HFFc6 (cell line): ENCODE measurements around the gene LINC01488. TPM values are rescaled to one million over a fixed set of nuclear protein-coding genes. Genes with fewer than 3 reads are reported as not detected.

Source experiments
- DNase-seq: peaks from one replicate; pipeline ENCODE4 v3.0.0-alpha.2; 2018
- H3K27ac Mint-ChIP-seq: 2 replicates; pipeline ENCODE4 v1.8.0; 2020; ENCODE audit warnings: mild to moderate bottlenecking, mixed read lengths
- H3K27me3 Mint-ChIP-seq: 2 replicates; pipeline ENCODE4 v1.8.0; 2021; ENCODE audit warnings: mild to moderate bottlenecking, moderate library complexity, mixed read lengths; ENCODE audit not compliant: insufficient read depth
- H3K36me3 Mint-ChIP-seq: 2 replicates; pipeline ENCODE4 v1.8.0; 2021; ENCODE audit warnings: low read depth, mixed read lengths
- H3K4me1 Mint-ChIP-seq: 2 replicates; pipeline ENCODE4 v1.8.0; 2020; ENCODE audit warnings: low read depth, mixed read lengths
- H3K4me3 Mint-ChIP-seq: 2 replicates; pipeline ENCODE4 v1.8.0; 2020; ENCODE audit warnings: mild to moderate bottlenecking, moderate library complexity, mixed read lengths
- H3K9me3 Mint-ChIP-seq: 2 replicates; pipeline ENCODE4 v1.8.0; 2020; ENCODE audit warnings: mild to moderate bottlenecking, mixed read lengths
- CTCF ChIP-seq: fragments of 200-600 bp; sonication (generic); IDR thresholded peaks from 2 replicates; pipeline ENCODE4 v1.5.0; 2021; ENCODE audit warnings: antibody characterized with exemption, mild to moderate bottlenecking
- total RNA-seq, 6 experiments: library from RNA; stranded (reverse); fragmentation: NEBNext Ultra II Directional; extraction: Animal tissue kit (Norgen Biotek cat#: 25700); gene quantifications; 2 replicates in 1 of 6; 3 replicates in 5 of 6; pipeline ENCODE4 v1.2.3, GENCODE V29; 2021

Gene LINC01488
- total RNA-seq, 6 experiments from 2014 or later, result not detected

GRCh38 chr11:69471729-69472540, 9.5 kb upstream of the LINC01488 start:
- DNase-seq, result no peak
- Mint-ChIP-seq H3K4me1 (no peaks in the 10 kb centered on the region), H3K27ac (no peak overlapping the region), H3K4me3 (no peak overlapping the region), H3K27me3 (peaks cover 5% of the 10 kb centered on the region; the same call in 1 of the 2 replicates), H3K36me3 (peaks cover 11% of the 10 kb centered on the region), H3K9me3 (peaks cover 16% of the 10 kb centered on the region)
- no peak for TF ChIP-seq CTCF

- no peak for TF ChIP-seq CTCF
- no peak for DNase-seq
- Mint-ChIP-seq H3K27me3 (0 out of 2 replicates have a peak, but pooled peaks cover 2% of the 10 kb centered on the region), H3K4me1 (no peaks in the 10 kb centered on the region), H3K36me3 (peaks cover 11% of the 10 kb centered on the region), H3K27ac (no peak overlapping the region), H3K4me3 (no peak overlapping the region), H3K9me3 (peaks cover 16% of the 10 kb centered on the region)
Observed at GRCh38 chr11:69472541-69473275, 8.8 kb upstream of the LINC01488 start.

- TF ChIP-seq CTCF, result no peak
- Mint-ChIP-seq H3K27me3 (peaks cover 5% of the 10 kb centered on the region; the same call in 1 of the 2 replicates), H3K36me3 (peaks cover 11% of the 10 kb centered on the region), H3K4me1 (no peaks in the 10 kb centered on the region), H3K9me3 (peaks cover 16% of the 10 kb centered on the region), H3K4me3 (no peak overlapping the region), H3K27ac (no peak overlapping the region)
- no peak for DNase-seq
Observed at GRCh38 chr11:69473276-69473845, 8.1 kb upstream of the LINC01488 start.

GRCh38 chr11:69474736-69475135, 6.7 kb upstream of the LINC01488 start:
- no peak overlapping the region for H3K4me3 Mint-ChIP-seq
- TF ChIP-seq CTCF, result no peak
- H3K4me1 Mint-ChIP-seq, result no peaks in the 10 kb centered on the region
- DNase-seq, result no peak
- peaks cover 16% of the 10 kb centered on the region for H3K9me3 Mint-ChIP-seq
- H3K27me3 Mint-ChIP-seq, result peaks cover 3% of the 10 kb centered on the region
- no peak overlapping the region for H3K27ac Mint-ChIP-seq
- peaks cover 11% of the 10 kb centered on the region for H3K36me3 Mint-ChIP-seq

- H3K27ac Mint-ChIP-seq, result no peak overlapping the region
- TF ChIP-seq CTCF, result no peak
- peaks cover 3% of the 10 kb centered on the region for H3K27me3 Mint-ChIP-seq
- peaks cover 11% of the 10 kb centered on the region for H3K36me3 Mint-ChIP-seq
- H3K9me3 Mint-ChIP-seq, result peaks cover 16% of the 10 kb centered on the region
- no peak overlapping the region for H3K4me3 Mint-ChIP-seq
- DNase-seq, result no peak
- H3K4me1 Mint-ChIP-seq, result peaks cover 2% of the 10 kb centered on the region; the same call in 1 of the 2 replicates
Observed at GRCh38 chr11:69475141-69475865, 6.2 kb upstream of the LINC01488 start.
